GM19193 (cell line): ENCODE measurements around the gene LCOR.

ENCODE experiments used
- POLR2A ChIP-seq: IDR thresholded peaks from 4 replicates; pipeline ENCODE4 v1.6.1; 2011; ENCODE audit not compliant: insufficient read depth, insufficient read length; ENCODE audit errors: extremely low read depth

The LCOR gene

GRCh38 chr10:96858038-96858705 is 26.1 kb downstream of the LCOR start:
- no peak for TF ChIP-seq POLR2A

- TF ChIP-seq POLR2A: no peak
These were observed 26.6 kb downstream of the LCOR start for GRCh38 chr10:96858706-96859050.

- TF ChIP-seq POLR2A: no peak
These were observed 28.7 kb downstream of the LCOR start for GRCh38 chr10:96860631-96861277.

GRCh38 chr10:96863922-96864543 is 31.9 kb downstream of the LCOR start:
- TF ChIP-seq POLR2A: no peak

DNA sequence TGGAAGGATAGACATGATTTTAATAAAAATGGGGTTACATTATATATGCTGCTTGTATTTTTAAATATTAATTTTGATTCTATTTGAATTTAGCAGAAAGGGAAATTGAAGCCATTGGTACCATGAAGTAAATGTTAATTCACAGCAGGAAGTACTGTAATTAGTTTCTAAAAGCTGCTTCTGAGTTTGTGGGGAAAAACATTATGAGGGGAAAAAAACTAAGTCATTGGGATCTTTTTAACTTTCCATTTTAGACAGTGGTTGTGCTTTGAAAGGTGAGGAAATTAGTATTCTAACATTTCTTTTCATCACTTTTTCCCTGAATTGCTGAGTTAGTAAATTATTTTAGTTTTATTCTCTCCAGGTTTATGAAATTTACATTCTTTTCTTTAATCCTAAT is 41.0 kb downstream of the LCOR start:
- no peak for TF ChIP-seq POLR2A

DNA sequence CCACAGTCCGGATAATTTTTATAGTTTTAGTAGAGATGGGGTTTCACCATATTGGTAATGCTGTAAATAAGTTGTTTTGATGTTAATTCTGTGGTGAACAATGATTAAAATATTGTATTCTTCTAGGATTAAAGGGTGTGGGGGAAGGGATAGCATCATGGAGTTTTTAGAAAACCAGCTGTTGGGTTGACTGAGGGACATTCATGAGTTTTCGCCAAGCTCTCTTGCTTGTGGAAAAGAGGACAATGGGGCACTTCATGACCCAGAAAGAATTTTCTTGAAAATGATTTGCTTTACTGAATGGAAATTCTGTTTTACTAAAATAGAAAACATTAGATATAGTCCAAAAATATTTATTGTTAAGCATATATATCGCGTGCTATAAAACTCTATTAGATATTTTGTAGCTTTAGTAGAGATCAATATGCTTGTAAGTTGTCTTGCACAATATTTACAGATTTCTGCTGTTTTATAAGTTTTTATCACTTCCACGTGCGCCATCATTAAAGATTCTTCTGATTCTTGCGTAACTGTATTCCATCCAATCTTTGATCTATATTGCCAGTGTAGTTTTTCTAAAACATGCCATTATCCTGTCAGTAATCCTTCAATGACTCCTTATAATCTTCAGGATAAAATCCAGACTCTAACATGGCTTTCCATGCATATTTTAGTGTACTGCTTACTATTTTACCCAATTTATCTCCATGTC is 41.8 kb downstream of the LCOR start:
- TF ChIP-seq POLR2A: no peak

DNA sequence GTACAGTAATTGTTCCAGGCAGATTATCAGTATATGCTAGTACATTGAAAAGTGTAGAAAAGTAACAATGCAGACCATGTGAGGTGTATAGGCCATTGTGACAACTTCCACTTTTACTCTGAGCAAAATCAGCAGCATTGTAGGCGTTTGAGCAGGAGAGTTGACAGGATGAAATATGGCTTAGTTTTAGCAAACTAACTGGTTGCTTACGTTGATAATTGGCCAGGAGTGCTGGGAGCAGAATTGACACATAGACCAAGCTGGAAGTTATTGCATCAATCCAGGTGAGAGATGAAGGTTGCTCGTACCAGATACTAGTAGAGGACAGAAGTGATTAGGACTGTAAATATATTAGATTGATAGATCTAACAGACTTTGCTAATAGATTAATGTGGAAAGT is 46.0 kb downstream of the LCOR start:
- no peak for TF ChIP-seq POLR2A

GRCh38 chr10:96880575-96880974 is 48.5 kb downstream of the LCOR start:
- TF ChIP-seq POLR2A: no peak

- TF ChIP-seq POLR2A: no peak
These were observed 57.5 kb downstream of the LCOR start for GRCh38 chr10:96889415-96890171.

- no peak for TF ChIP-seq POLR2A
These were observed 58.0 kb downstream of the LCOR start for GRCh38 chr10:96890172-96890513.

- no peak for TF ChIP-seq POLR2A
These were observed 58.5 kb downstream of the LCOR start for GRCh38 chr10:96890580-96890979.

- no peak for TF ChIP-seq POLR2A
These were observed 59.7 kb downstream of the LCOR start for GRCh38 chr10:96891840-96892239.

GRCh38 chr10:96895662-96896424 is 63.7 kb downstream of the LCOR start:
- no peak for TF ChIP-seq POLR2A

DNA sequence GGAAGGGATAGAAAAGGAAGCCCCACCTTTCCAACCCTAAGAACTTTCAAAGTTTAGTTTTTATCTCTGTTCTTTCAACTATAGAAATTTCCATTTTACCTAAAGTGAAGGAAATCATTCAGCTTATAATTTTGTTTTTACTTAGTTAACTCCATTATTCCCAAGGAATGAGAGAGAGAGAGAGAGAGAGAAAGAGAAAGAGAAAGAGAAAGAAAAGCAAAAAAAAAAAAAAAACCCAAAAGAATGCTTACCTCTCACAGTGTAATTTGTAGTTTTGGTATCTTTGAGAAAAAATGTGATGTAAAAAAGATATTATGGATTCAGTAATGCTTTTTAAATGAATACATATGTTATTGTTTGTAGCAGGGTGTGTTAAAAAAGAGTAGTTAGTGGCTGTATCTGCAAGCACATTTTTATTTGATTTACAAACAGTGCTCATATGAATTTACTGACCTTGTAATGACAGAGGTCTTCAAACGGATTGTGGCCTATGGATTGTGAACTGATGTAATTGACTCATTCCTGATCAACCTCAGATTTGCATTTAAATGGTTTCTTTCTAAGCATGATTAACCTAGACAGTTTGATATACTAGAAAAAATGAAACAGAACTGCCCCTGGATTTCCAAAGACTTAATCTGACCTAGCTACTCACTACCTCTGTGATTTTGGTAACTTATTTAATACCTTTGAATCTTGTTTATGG is 64.9 kb downstream of the LCOR start:
- TF ChIP-seq POLR2A: no peak

DNA sequence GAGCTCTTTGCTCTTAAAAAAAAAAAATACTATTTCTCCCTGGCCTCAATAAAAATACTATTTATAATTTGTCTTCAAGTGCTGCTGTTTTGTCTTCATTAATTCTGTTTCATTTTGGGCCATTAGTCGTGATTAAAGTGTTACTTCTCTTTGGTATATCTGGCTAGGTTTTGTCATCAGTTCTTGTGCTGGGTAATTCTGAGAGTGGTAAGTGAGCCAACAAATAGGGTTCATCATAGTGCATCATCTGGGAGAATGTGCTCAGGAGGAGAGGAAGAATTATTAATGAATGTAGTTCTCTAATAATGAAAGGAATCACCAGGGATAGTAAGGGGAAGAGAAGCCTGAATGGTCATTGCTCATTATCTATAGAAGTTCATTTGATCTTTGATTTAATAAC is 70.0 kb downstream of the LCOR start:
- TF ChIP-seq POLR2A: no peak
